ENCODE data around the gene ELF4.

Gene ELF4

DNA sequence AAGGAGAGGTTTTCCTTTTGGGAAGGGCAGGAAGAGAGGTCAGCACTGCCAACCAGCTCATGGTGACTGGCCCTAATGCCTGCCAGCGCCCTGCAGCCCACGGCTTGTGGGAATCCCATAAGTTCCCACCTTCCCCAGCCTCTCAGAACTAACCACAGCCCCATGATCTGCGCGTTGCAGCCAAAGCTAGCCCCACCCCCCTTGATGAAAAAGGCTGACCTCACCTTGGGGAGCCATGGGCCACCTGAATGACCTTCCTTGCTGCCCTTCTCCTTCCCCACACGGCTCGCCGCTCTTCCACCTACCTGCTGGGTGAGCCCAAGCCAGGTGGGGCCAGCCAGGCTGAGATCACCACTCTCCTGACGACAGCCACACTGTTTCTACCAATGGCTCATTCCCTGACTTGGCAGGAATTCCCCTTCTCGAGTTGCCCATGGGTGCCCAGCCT lies 3.9 kb upstream of the ELF4 start:
- no peak for DNase-seq (ENCODE audit: low spot score)

DNA sequence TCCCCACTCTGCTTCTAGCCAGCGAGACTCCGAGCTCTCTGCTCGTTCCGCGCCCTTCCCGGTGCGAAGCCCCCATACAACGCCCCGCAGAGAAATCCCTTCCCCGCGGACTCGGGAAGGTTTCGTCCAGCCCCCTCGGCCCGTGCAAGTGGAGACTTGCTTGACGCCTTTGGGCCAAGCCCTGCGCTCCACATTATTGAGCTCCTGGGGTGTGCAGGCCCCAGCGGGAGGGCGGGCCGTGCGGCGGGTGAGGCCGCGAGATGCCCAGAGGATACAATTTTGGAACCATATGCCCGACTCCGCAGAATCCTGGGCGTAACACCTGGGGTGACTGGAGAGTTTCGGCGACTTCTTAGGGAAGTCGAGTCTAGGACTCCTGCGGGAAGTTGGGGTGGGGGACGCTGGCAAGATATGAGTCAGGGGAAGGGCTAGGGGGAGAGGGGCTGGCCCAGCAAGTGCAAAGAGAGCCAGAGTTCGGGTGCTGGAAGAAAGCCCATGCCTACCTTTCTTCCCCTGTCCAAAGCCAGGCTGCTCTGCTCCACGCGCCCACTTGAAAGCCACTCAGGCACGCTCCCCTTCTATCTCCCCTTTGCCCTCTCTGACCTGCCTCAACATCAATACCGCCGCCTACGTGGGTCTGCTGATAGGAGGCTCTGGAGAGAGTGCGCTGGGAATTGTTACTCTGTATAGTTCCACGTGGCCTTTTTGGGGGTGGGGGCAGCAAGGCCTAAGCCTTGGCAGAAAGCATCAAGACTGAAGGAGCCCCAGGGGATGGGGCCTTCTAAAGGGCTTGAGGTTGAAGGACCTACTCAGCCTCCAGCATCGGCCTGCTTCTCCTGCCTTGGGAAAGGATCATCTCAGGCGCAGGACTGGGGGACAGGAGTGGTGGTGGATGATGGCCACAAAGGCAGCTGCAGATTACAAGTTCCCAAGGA lies 1.2 kb upstream of the ELF4 start:
- no peak for DNase-seq (ENCODE audit: low spot score)

DNA sequence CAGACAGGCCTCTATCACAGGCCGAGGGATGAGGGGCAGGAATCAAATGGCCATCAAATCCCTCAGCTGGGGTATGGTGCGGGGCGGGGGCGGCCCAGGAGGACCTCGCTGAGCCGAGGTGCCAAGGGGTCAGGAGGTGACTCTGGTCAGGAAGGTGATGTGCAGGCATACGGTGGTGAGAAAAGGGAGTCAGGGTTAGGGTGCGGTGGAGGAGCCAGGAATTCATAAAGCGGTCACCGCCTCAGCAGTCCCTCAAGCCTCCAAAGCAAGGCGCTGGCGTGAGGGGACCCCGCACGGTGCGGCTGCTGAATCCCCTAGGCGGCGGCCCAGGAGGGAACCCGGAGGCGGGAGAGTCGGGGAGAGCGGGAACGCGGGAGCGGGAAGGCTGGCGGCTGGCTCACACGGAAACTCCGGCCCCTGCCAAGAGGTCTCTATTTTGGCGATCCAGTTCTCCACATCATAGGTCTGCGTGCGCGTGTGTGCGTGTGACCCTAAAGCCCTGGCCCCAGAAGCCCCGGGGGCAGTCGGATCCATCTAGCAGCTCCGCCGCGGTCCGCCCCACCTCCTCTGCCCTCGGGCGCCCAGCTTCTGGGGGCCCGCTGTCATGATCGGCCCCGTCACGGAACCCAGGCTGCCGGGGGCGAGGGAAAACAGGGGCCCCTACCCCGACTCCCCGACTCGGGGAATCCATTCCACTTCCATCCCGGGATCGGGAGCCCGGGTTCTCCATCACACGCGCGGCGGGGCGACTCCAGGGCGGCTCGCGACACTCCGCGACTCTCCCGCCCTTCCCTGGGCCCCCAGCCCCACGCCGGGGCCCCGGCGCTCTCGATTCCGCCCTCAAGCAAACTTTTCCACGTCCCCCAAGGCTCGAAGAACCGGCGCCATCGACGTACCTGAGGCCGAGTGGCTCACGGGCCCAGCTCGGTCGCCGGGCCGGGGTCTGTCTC lies 593 bp downstream of the ELF4 start:
- no peak for DNase-seq (ENCODE audit: low spot score)

DNA sequence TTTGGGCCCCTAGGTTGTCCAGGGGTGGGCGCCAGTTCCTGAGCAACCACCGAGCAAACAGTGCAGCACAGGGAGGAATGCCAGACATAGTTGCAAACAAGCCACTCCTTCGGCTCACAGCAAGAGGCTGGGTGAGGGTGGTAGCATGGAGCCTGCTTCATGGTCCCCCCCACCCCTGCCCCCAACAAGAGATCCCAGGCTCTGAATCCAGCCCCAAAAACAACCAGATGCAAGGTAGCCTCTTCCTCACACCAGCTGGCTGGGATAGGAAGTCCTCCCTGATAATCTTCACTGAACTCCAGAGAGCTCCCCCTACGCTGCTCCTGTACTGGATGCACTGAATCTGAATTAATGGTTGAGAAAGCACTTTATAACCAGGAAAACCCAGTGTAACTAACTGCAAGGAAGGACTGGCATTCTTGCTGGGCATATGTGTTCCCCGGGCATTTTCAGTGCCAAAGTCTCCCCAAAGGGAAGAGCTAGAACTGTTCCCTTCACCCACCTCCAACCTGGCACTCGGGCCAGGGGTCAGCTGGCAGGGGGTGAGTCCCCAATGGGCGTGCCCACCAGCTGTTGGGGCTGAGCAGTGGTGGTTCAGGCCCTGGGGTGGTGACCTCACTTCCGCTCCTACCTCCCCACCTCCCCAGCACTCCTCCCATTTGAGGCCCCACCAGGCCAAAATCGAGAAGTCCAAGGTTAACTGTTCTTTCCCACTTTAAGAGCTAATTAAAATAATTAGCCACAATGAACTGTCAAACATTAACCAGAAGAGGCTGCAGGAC lies 1.5 kb downstream of the ELF4 start:
- peak; percentile 21 for DNase-seq (ENCODE audit: low spot score)

DNA sequence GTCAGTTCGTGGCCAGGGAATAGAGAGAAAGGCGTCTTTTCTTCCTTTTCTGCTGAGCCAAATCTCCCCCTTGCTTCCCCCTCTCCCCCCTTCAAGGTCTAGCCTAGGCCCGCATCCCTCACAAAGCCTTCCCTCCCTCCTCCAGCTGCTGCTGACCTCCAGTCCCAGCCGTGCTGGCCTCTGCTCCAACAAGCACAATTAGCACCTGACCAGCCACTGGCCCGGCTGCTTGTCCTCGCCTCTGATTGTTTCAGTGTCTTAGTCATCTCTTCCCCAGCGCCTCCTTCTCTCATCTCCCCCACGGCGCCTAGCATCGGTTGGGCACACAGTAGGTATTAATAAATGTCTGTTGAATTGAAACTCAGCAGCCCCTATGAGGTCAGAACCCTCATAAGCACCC lies 4.2 kb downstream of the ELF4 start:
- DNase-seq (ENCODE audit: low spot score) = no peak

DNA sequence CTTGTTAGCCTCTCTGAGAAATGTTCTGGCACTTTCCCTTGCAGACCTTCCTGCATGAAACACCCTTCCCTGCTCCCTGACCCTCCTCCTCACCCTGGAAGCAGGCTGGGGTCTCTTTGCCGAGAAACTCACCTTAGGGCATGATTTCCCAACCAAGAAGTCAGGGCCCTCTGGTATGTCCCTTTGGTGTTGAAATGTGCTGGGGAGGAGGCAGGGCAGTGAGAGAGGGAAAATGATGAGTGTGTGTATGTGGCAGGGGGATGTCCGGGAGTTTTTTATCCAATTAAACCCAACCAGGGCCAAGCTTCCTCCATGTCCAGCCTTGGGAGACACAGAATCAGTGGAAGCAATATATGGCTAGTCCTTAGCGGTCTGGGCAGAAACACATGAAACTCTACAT lies 5.1 kb downstream of the ELF4 start:
- DNase-seq (ENCODE audit: low spot score) = no peak

DNA sequence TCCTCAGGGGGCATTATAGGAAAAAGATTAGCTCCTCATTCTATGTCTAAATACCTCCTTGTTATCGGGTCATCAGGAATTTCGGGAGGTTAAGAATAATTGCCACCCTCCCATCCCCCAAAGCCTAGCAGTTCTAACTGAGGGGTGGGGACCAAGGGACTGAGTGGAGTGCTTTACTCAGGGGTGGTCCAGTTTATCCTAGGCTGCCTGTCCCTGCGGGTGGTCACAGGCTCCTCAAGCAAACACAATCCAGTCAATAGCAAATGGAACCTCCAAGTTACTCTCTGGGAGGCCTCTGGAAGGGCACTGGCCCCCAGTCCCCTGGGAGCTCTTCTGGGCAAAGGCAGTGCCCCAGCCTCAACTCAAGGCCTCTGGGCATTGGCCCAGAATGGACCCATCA lies 6.7 kb downstream of the ELF4 start:
- DNase-seq (ENCODE audit: low spot score) = no peak

DNA sequence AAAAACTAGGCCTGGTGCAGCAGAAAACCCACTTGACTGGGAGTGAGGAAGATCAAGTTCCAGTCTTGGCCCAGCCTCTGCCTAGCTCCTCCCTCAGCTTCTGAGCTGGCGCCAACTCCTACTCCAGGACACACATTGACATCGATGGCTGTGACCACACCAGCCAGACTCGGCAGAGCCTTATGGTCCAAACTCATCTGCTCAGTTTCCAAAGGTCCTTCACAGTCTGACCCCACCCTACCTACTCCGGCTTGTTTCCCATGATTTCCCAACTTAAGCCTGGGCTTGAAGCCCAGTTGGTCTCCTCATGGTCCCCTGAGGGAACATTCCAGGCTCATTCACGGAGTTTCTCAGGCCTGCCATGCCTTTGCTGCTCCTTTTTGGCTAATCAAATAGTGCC lies 10.1 kb downstream of the ELF4 start:
- no peak for DNase-seq (ENCODE audit: low spot score)

DNA sequence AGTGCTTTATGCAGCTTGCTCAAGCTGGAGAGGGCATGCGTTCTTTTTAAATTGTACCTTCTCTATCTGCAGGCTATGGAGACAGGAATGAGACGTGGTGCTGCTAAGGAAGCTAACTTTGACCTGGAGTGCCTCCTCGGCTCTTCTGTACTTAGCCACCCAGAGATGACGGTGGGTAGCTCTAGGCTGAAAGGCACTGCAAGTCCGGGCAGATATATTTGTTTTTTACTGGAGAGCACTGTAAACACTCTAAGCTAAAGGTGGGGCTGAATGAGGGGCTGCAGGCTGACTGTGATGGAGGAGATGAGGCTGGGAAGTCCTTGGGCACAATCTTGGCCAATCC lies 12.1 kb downstream of the ELF4 start:
- no peak for DNase-seq (ENCODE audit: low spot score)

DNA sequence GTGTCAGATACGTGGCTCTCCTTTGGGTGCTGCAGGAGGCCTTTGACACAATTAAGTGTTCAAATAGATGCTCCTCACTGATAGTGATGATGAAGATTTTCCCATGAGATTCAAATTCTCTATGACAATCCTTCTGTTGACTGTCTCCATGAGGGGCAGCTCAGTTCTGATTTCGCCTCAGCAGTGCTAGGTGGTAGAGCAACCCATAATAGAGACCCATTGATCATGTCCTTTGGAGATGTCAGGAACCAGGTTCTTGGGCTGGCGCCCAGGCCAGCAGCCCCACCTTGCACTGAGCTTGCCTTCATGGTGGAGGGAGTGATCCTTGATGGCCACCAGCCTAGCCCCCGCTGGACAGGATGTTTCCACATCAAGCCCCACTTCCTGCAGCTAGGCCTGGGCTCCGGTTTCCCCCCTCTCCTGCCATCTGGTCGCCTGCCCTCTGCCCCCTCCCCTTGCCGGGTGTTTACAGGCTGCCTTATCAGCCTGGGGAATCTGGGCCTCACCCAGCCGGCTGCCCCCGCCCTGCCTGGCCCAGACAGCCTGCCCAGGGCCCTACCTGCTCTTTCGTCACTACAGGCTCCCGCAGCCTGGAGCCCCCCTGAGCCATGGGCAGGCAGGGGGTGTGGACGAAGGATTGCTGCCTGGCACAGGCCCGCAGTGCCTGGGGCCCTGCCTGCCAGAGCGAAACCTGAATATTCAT lies 12.6 kb downstream of the ELF4 start:
- DNase-seq (ENCODE audit: low spot score) = no peak

DNA sequence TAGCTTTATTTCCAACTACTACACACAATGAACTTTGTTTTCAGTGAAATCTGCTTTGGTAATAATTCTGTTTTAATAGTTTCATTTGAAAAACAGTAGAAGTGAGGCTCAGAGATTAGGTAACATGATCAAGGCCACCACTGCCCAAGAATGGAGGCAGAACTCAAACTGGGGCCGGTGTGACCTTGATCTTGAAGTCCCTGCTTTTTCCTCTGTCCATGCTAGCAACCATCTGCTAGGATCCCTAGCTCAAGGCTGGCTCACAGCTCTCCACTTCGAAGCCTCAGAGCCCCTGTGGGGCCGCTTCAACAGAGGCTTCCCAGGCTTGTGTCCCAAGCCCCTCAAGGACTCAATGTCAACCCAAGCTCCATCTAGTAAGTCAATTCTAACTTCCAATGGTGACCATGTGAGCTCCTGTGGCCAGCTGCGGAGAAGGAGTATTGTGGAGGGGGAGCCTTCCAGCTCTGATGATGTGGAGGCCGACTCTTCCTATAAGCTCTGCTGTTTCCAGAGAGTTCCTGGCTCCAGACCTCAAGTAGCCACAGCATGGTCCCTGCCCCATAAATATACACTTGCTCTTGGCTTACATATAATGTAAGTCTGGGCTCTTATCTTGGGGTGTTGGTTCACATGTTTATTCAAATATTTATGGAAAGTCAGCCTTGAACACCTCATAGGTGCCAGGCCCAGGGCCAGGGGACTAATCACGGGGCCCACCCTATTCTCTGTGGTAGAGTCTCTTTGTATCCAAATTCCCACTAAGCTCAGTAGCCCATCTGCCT lies 14.9 kb downstream of the ELF4 start:
- DNase-seq (ENCODE audit: low spot score) = no peak

DNA sequence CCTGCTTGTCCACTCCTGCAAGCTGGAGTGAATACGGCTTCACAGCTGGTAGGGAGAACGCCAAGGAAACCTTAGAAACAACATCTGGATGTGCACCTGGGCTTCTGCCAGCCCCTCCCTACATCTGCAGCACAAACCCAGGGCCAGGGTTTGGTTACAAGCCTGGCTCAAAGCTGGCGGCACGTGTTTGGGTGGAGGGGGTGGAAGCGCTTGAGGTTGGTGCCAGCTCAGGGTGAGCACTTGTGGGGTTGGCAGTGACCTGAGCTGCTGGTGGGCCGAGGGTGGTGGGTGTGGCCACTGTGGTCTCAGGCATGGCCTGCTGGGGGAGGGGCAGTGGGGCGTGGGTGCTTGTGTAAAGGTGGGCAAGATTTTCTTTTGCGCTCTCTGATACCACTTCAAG lies 15.6 kb downstream of the ELF4 start:
- DNase-seq (ENCODE audit: low spot score) = no peak

DNA sequence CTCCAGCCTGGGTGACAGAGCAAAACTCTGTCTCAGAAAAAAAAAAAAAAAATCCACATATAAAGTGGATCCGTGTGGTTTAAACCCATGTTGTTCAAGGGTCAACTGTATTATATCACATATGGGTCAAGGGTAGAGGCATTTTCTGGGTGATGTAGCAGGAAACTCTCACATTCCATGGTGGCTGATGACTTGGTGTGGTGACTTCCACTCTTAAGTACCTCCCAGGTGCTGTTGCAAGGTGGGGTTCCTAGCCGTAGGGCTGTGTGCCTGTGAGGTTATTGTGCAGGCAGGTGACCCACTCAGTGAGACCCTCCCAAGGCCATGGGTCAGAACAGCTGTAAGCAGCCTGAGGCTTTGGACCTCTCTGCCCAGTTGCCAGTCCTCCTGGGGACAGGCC lies 17.0 kb downstream of the ELF4 start:
- DNase-seq (ENCODE audit: low spot score) = no peak

DNA sequence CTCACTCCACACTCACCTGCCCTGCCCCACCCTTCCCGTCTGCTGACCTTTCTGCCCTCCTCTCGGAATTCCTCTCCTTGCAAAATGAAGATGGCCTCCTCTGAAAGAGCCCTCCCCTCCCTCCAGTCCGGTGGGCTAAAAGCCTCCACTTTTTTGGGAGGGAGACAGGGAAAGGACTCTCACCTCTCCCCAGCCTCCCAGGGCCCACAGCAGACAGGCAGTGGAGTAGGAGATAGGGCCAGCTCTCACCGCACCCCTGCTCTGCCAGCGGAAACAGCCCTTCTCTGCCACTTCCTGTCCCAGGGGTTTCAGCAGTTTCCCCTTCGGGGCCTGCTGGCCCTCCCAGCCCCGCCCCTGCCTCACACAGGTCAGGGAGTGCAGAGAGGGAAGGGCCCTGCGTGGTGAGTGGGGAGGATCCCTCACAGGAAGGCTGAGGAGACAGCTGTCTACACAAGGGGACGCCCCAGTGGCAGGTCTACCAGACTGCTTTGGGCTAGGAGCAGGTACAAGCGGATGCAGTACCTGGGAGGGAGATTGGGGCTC lies 18.2 kb downstream of the ELF4 start:
- DNase-seq (ENCODE audit: low spot score) = no peak

DNA sequence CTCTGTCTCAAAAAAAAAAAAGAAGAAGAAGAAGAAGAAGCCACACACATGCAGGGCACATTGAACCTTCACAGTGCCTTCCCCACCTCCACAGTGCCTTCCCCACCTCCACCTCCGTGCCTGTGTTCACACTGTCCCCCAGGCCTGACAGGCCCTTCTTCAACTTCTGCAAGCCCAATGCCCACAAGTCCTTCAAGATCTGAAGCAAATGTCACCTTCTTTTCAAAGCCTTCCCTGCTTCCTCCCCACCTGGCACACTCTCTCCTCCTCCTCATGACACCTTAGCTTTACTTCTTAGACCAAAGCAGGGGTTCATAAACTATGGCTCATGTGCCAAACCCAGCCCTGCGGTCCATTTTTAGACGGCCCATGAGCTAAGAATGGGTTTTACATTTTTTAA lies 19.9 kb downstream of the ELF4 start:
- DNase-seq (ENCODE audit: low spot score) = no peak

DNA sequence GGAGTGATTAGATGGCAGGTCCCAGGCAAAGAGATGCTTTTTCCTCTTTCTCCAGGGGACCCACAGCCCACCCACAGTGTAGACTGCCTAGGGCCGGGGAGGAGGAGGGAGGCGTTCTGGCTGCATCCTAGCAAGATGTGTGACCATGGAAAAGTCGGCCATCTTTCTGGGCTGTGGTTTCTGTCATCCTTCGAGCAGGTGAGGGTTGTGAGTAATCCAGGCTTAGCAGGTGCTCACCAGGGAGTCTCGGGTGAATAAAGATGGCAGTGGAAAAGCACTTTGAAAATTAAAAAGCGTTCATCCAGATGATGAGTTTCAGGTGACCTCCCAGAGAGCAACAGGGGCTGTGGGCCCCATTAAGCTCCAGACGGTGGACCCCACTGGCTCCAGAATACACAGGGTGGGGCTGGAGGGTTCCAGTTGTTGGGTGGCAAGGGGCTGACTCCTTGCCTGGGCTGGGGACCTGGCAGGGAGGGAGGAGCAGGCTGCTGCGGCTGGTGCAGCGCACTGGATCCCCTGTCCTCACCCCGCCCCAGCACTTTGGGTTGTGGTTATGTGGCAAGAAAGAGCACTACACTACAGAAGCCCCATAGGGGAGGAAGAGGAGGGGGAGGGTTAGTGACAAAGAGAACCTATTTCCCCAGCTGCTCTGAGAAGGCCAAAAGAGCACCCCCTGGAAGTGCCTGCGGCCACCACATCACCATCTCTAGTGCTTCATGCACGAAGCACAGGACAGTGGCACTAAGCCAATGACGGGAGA lies 23.7 kb downstream of the ELF4 start:
- no peak for DNase-seq (ENCODE audit: low spot score)

DNA sequence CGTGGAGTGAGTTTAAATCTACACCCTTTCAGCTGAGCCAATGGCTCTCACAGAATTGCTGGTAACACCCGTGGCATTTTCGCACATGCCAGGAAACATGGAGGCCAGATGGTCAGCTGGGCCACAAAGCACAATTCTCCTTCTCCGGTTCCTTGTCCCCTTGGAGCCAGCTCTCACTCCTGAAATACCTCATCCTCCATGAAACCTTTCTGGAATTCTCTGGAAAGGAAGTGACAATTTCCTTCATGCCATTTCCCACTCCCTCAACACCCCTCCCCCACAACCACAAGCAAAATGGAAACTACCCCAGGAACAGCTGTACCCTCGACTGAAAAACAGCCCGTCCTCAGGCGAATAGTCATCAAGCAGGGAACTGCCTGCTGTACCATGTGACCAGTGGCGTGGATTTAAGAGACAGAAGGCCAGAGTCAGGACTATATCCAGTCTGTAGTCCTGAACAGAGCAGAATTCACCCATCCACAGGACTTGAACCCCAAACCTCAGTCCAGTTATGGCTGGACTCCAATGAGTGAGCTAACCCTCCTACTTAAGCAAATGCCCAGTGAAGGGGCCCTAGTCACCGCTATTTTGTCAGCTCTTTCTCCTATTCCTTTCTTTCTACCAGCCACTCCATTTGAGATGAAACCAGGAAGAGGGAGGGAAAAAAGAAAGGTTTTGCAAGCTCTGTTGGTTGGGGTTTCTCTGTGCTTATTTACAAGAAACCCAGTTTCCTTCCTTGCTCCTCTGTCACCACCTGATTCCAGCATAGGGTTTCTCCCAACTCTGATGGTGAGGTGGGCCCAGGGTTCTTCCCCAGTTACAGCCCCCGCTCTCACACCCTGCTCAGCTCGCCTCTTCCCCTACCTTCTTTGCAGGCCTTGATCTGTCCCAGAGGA lies 24.5 kb downstream of the ELF4 start:
- DNase-seq (ENCODE audit: low spot score) = no peak

DNA sequence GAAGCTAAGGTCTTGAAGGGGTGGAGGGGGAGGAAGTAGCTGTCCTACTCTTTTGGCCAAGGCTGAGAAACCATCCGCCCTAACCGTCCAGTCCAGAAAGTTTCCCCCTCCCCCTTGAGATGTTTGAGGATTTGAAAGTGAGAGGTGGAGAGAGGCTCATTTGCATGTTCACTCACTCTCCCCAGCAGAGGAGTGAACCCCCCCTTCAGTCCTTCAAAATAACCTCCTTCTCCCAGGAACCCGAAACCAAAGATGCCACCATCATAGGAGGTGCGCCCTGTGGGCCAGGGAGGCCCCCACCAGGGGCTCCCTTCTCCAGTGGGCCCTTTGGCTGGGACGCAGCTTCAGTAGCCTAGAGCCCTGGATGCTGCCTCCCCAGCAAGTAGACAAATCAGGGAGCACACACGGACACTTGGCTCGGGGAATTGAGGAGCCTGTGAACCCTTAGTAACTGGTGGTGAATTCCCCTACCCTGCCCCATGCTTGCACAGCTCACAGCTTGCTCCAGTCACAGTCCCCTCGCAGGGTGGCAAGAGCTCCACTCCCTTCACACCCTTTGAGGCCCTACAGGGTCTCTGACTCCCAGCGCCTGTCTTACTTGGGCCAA lies 25.6 kb downstream of the ELF4 start:
- DNase-seq (ENCODE audit: low spot score) = no peak
